Measurements from ENCODE around the gene PPFIA2.

The PPFIA2 gene

DNA sequence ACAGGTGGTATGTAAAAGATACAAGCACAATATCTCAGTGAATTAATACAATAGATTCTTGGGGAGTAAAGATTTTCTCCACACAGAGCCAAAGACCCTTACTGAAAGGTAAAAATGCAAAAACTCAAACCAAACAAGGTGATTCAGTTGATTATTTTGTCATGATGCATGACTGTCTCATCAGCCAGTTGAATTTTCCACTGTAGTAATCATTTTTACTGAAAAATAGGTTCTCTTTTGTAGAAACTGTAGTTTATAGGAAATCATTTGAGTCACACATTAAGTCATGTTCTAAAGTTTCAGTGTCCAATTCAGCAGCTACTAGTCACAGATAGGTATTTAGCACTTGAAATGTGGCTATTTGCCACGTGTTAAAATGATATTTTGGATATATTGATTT is 53.6 kb downstream of the PPFIA2 start:
- H2AFZ ChIP-seq (ENCODE audit: low read length): no peak overlapping the region
- H3K9me3 ChIP-seq (replicated peaks in 1 of 2; ENCODE audit: control insufficient read depth in 2 of 2, insufficient read depth in 1 of 2, low read depth in 1 of 2, low read length in 2 of 2): no peaks in the 10 kb centered on the region
- H3K14ac ChIP-seq (ENCODE audit: low read length): no peak overlapping the region
- H3K4me1 ChIP-seq (ENCODE audit: control insufficient read depth in 2 of 2, insufficient read depth in 1 of 2, low read depth in 1 of 2, low read length in 2 of 2): no peaks in the 10 kb centered on the region
- H3K27ac ChIP-seq (replicated peaks; ENCODE audit: low read length): no peak overlapping the region
- DNase-seq (ENCODE audit: low spot score): no peak
- no peak overlapping the region for H3K23ac ChIP-seq (ENCODE audit: low read depth, low read length, poor library complexity)
- H3K4me2 ChIP-seq (ENCODE audit: insufficient read depth, low read length, poor library complexity, severe bottlenecking): no peak overlapping the region
- H3K9ac ChIP-seq (ENCODE audit: low read depth, low read length, poor library complexity): no peak overlapping the region
- no peaks in the 10 kb centered on the region for H3K79me1 ChIP-seq (ENCODE audit: low read depth, low read length)
- H2BK120ac ChIP-seq (ENCODE audit: low read depth, low read length): no peak overlapping the region
- no peak overlapping the region for H4K91ac ChIP-seq (ENCODE audit: low read depth, low read length, poor library complexity)
- H3K36me3 ChIP-seq (replicated peaks in 1 of 2; ENCODE audit: control insufficient read depth in 2 of 2, insufficient read depth in 2 of 2, low read length in 2 of 2): no peaks in the 10 kb centered on the region
- H2BK5ac ChIP-seq (ENCODE audit: low read length): no peak overlapping the region
- no peak overlapping the region for H3K18ac ChIP-seq (ENCODE audit: low read length)
- no CpG with 5 or more reads among the region's 1 CpG for WGBS, 2 donors (ENCODE audit: extremely low coverage in 2 of 2, insufficient read length in 2 of 2, insufficient replicate concordance in 1 of 2)
- no peak overlapping the region for H4K8ac ChIP-seq (ENCODE audit: low read depth, low read length)
- no peak overlapping the region for H2BK12ac ChIP-seq (ENCODE audit: low read length)
- no peak overlapping the region for H3K4ac ChIP-seq (ENCODE audit: low read length)
- H2AK5ac ChIP-seq (ENCODE audit: low read depth, low read length): no peak overlapping the region
- H2BK15ac ChIP-seq (ENCODE audit: low read length): no peak overlapping the region
- no peaks in the 10 kb centered on the region for H3K27me3 ChIP-seq (ENCODE audit: control insufficient read depth in 3 of 3, insufficient read depth in 3 of 3, low read depth in 1 of 3, low read length in 3 of 3)
- no peak overlapping the region for H3K4me3 ChIP-seq (ENCODE audit: low read length in 2 of 2)

DNA sequence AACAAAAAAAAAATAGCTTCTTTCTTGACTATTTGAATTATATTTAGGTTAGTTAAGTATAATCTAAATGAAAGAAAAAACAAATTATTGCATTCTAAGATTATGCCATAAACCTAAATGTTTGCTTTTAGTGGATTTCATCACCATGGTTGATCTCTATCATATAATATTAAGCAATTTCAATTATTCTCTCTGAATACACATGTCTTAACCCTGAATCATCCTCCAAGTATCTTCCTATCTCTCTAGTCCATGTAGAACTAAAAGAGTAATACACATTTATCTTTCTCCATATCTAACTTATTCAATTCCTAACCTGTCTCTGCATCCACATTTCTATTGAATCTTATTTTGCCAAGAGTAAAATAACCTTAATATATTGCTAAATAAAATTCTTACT is 59.6 kb downstream of the PPFIA2 start:
- H2AK5ac ChIP-seq (ENCODE audit: low read depth, low read length): no peak overlapping the region
- H3K4me1 ChIP-seq (ENCODE audit: control insufficient read depth in 2 of 2, insufficient read depth in 1 of 2, low read depth in 1 of 2, low read length in 2 of 2): no peaks in the 10 kb centered on the region

DNA sequence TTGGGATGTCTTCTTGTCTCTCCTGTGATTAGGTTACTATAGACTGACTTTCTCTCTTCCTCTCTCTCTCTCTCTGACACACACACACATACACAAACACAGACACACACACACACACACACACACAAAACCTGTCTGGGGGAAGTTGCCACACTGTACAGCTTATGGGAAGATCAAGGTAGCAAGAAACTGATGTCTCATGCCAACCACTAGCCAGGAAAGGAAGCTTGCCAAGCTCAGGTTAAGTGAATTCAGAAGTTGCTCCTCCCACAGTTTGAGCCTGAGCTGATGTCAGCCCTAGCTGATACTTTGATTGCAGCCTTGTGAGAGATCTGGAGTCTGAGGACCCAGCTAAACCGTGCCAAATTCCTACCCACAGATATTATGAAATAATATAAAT is 67.1 kb downstream of the PPFIA2 start:
- H2BK5ac ChIP-seq (ENCODE audit: low read length): no peak overlapping the region
- no peak overlapping the region for H2BK12ac ChIP-seq (ENCODE audit: low read length)
- no peak overlapping the region for H3K4me3 ChIP-seq (ENCODE audit: low read length in 2 of 2)
- no peak overlapping the region for H3K4me2 ChIP-seq (ENCODE audit: insufficient read depth, low read length, poor library complexity, severe bottlenecking)
- no peak overlapping the region for H3K9ac ChIP-seq (ENCODE audit: low read depth, low read length, poor library complexity)
- H3K36me3 ChIP-seq (replicated peaks in 1 of 2; ENCODE audit: control insufficient read depth in 2 of 2, insufficient read depth in 2 of 2, low read length in 2 of 2): no peaks in the 10 kb centered on the region
- H3K79me1 ChIP-seq (ENCODE audit: low read depth, low read length): no peaks in the 10 kb centered on the region
- H3K4me1 ChIP-seq (ENCODE audit: control insufficient read depth in 2 of 2, insufficient read depth in 1 of 2, low read depth in 1 of 2, low read length in 2 of 2): peaks cover 0 to 2% of the 10 kb centered on the region in 2 donors
- no peak overlapping the region for H2AFZ ChIP-seq (ENCODE audit: low read length)
- H4K91ac ChIP-seq (ENCODE audit: low read depth, low read length, poor library complexity): no peak overlapping the region
- peaks cover 0 to 2% of the 10 kb centered on the region in 2 donors for H3K9me3 ChIP-seq (replicated peaks in 1 of 2; ENCODE audit: control insufficient read depth in 2 of 2, insufficient read depth in 1 of 2, low read depth in 1 of 2, low read length in 2 of 2)
- no peak overlapping the region for H2BK120ac ChIP-seq (ENCODE audit: low read depth, low read length)
- no peak overlapping the region for H3K14ac ChIP-seq (ENCODE audit: low read length)
- H3K27me3 ChIP-seq (ENCODE audit: control insufficient read depth in 3 of 3, insufficient read depth in 3 of 3, low read depth in 1 of 3, low read length in 3 of 3): no peaks in the 10 kb centered on the region
- no peak overlapping the region for H3K18ac ChIP-seq (ENCODE audit: low read length)
- no peak overlapping the region for H2AK5ac ChIP-seq (ENCODE audit: low read depth, low read length)
- no peak overlapping the region for H4K8ac ChIP-seq (ENCODE audit: low read depth, low read length)
- DNase-seq (ENCODE audit: low spot score): no peak
- H3K23ac ChIP-seq (ENCODE audit: low read depth, low read length, poor library complexity): no peak overlapping the region
- no peak overlapping the region for H3K4ac ChIP-seq (ENCODE audit: low read length)
- no peak overlapping the region for H2BK15ac ChIP-seq (ENCODE audit: low read length)
- H3K27ac ChIP-seq (replicated peaks; ENCODE audit: low read length): no peak overlapping the region
- no CpG with 5 or more reads among the region's 1 CpG for WGBS, 2 donors (ENCODE audit: extremely low coverage in 2 of 2, insufficient read length in 2 of 2, insufficient replicate concordance in 1 of 2)

More for the DNA sequence above, 59.6 kb downstream of the PPFIA2 start:
- H3K4ac ChIP-seq (ENCODE audit: low read length): no peak overlapping the region
- no peak overlapping the region for H4K8ac ChIP-seq (ENCODE audit: low read depth, low read length)
- no peak overlapping the region for H3K18ac ChIP-seq (ENCODE audit: low read length)
- DNase-seq (ENCODE audit: low spot score): no peak
- no peaks in the 10 kb centered on the region for H3K79me1 ChIP-seq (ENCODE audit: low read depth, low read length)
- no peak overlapping the region for H2BK12ac ChIP-seq (ENCODE audit: low read length)
- H3K23ac ChIP-seq (ENCODE audit: low read depth, low read length, poor library complexity): no peak overlapping the region
- no peak overlapping the region for H3K27ac ChIP-seq (replicated peaks; ENCODE audit: low read length)
- H2BK120ac ChIP-seq (ENCODE audit: low read depth, low read length): no peak overlapping the region
- H3K36me3 ChIP-seq (replicated peaks in 1 of 2; ENCODE audit: control insufficient read depth in 2 of 2, insufficient read depth in 2 of 2, low read length in 2 of 2): no peaks in the 10 kb centered on the region
- H3K9ac ChIP-seq (ENCODE audit: low read depth, low read length, poor library complexity): no peak overlapping the region
- H3K4me3 ChIP-seq (ENCODE audit: low read length in 2 of 2): no peak overlapping the region
- no peaks in the 10 kb centered on the region for H3K27me3 ChIP-seq (ENCODE audit: control insufficient read depth in 3 of 3, insufficient read depth in 3 of 3, low read depth in 1 of 3, low read length in 3 of 3)
- no peak overlapping the region for H2BK15ac ChIP-seq (ENCODE audit: low read length)
- H3K14ac ChIP-seq (ENCODE audit: low read length): no peak overlapping the region
- H3K4me2 ChIP-seq (ENCODE audit: insufficient read depth, low read length, poor library complexity, severe bottlenecking): no peak overlapping the region
- H2BK5ac ChIP-seq (ENCODE audit: low read length): no peak overlapping the region
- no peak overlapping the region for H2AFZ ChIP-seq (ENCODE audit: low read length)
- peaks cover 0 to 2% of the 10 kb centered on the region in 2 donors for H3K9me3 ChIP-seq (replicated peaks in 1 of 2; ENCODE audit: control insufficient read depth in 2 of 2, insufficient read depth in 1 of 2, low read depth in 1 of 2, low read length in 2 of 2)
- H4K91ac ChIP-seq (ENCODE audit: low read depth, low read length, poor library complexity): no peak overlapping the region

DNA sequence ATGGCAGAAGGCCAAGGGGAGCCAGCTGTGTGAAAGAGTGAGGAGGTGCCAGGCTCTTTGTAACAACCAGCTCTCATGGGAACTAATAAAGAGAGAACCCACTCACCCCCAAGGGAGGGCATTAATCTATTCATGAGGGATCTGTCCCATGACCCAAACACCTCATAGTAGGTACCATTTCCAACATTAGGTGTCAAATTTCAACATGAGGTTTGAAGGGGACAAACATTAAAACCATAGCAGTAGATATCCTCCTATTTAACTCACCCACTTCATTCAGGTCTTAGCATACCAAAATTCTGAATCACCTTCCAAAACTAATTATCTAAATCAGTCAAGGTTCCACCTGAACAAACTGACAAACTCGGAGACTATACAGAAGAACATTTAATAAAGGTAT is 75.3 kb downstream of the PPFIA2 start:
- H3K9ac ChIP-seq (ENCODE audit: low read depth, low read length, poor library complexity): no peak overlapping the region

More for the DNA sequence above, 75.3 kb downstream of the PPFIA2 start:
- no peak overlapping the region for H2BK5ac ChIP-seq (ENCODE audit: low read length)
- no peaks in the 10 kb centered on the region for H3K4me1 ChIP-seq (ENCODE audit: control insufficient read depth in 2 of 2, insufficient read depth in 1 of 2, low read depth in 1 of 2, low read length in 2 of 2)
- no CpG with 5 or more reads among the region's 1 CpG for WGBS, 2 donors (ENCODE audit: extremely low coverage in 2 of 2, insufficient read length in 2 of 2, insufficient replicate concordance in 1 of 2)
- H3K27me3 ChIP-seq (ENCODE audit: control insufficient read depth in 3 of 3, insufficient read depth in 3 of 3, low read depth in 1 of 3, low read length in 3 of 3): no peaks in the 10 kb centered on the region
- no peaks in the 10 kb centered on the region for H3K36me3 ChIP-seq (replicated peaks in 1 of 2; ENCODE audit: control insufficient read depth in 2 of 2, insufficient read depth in 2 of 2, low read length in 2 of 2)
- H3K4ac ChIP-seq (ENCODE audit: low read length): no peak overlapping the region
- no peak overlapping the region for H2AK5ac ChIP-seq (ENCODE audit: low read depth, low read length)
- no peak overlapping the region for H3K4me3 ChIP-seq (ENCODE audit: low read length in 2 of 2)
- H3K79me1 ChIP-seq (ENCODE audit: low read depth, low read length): no peaks in the 10 kb centered on the region
- no peak overlapping the region for H4K8ac ChIP-seq (ENCODE audit: low read depth, low read length)
- H2BK15ac ChIP-seq (ENCODE audit: low read length): no peak overlapping the region
- H3K4me2 ChIP-seq (ENCODE audit: insufficient read depth, low read length, poor library complexity, severe bottlenecking): no peak overlapping the region
- H3K14ac ChIP-seq (ENCODE audit: low read length): no peak overlapping the region
- no peak overlapping the region for H3K18ac ChIP-seq (ENCODE audit: low read length)
- H3K23ac ChIP-seq (ENCODE audit: low read depth, low read length, poor library complexity): no peak overlapping the region
- no peak for DNase-seq (ENCODE audit: low spot score)
- no peak overlapping the region for H2BK120ac ChIP-seq (ENCODE audit: low read depth, low read length)
- H4K91ac ChIP-seq (ENCODE audit: low read depth, low read length, poor library complexity): no peak overlapping the region
- H2BK12ac ChIP-seq (ENCODE audit: low read length): no peak overlapping the region
- no peak overlapping the region for H2AFZ ChIP-seq (ENCODE audit: low read length)
- H3K27ac ChIP-seq (replicated peaks; ENCODE audit: low read length): no peak overlapping the region
- H3K9me3 ChIP-seq (replicated peaks in 1 of 2; ENCODE audit: control insufficient read depth in 2 of 2, insufficient read depth in 1 of 2, low read depth in 1 of 2, low read length in 2 of 2): peaks cover 0 to 2% of the 10 kb centered on the region in 2 donors

All from neuronal stem cell (in vitro differentiated cells).